NCI-H187 treated with DMSO at 0.1 percent for 48 hours (cell line): ENCODE measurements around the gene COL7A1.
A peak's percentile ranks its signal among the peaks of the same experiment; 100 is the strongest.
"Not testable (repeated sequence)": the region's sequence is repeated elsewhere in the genome, so short reads cannot be mapped to it uniquely, and the experiment has no call there.

Experiments
- DNase-seq: peaks from one replicate; lab custom pipeline; 2025; lab: John Stamatoyannopoulos, UW

The COL7A1 gene

DNA sequence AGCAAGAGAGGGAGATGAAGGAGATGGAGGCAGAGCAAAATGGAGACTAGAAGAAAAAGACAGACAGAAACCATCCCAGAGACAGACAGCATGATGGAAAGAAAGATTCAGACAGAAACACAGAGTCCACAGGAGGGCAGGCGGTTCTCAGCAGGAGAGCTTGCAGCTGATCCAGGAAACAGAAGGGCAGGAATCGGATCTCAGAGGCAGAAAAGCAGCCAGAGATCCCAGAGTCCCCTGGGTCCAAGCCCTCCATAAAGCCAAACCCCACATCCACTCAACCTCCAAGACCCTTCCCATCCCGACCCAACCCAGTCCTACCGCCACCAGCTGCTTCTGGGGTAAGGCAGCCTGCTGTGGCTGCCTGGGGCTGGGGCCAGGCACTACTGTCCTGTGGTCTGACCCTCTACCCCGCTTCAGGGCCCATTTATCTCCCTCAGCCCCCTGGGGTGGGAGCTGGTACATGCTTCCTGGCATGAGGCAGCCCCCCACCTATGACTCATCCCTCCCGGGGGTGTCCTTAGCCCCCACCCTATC, 31.7 kb downstream of the COL7A1 start, which contains the start of gene UCN2:
TSS of gene UCN2 (minus strand) at position 400 of the 537 bp plus-strand sequence. CDS start 657 bp downstream, outside the sequence.
- no peak for DNase-seq

DNA sequence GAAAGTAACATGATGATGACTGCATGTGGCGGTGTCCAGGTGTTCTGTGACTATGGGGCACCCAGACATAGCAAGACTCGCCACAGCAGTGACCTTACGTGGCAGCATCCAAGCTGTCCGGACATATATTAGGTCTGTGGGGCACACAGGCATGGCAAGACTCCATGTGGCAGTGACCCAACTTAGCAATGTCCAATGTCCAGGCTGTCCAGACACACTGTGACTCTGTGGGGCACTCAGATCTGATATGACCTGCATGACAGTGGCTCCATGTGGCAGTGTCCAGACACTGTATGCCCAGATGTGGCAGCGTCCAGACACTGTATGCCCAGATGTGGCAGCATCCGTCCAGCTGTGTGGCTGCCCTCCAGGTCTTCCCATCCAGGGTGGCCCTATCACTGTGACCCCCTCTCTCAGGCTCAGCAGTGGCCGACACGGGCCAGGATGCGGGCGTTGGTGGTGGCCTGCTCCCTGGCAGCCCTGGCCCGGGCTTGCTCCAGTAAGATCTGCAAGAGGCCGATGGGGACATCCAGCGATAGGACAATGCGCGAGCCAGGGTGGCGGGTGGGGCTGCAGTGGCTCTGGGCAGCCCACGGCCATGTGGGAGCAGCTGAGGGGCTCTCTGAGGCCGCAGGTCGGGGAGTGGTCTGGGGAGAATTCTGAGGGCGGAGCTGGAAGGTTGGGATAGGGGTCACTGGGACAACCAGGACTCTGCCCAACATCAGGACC, 32.6 kb downstream of the COL7A1 start:
- no peak for DNase-seq

DNA sequence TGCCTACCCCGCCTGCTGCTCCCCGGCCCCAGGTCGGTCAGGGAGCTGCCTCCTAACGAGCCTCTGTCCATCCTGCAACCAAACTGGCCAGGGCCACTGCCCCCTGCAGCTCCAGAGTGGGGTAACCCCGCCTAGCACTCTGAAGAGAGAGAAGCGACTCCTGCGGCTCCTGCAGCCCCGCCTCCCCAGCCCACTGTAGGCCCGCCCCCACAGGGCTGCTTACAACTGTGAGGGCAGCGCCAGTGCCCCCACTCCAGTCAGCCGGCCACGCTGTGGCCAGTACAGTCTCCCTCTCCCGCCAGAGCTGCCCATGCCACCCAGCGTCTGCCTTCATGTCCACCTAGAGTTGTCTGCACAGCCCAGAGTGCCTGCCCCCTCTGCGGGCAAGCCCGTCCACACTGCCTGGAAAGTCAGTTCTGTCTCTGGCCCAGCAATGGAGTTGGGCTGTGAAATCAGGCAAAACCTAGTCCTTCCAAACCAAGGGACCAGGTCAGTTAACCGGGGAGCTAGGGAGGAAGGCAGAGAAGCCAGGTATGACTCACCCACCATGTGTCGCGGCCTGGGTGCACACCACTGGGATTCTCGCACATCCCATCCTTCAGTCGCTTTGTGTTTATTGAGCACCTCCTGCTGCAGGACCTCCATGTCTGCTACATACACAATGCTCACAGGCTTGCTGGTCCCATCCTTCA, 33.9 kb downstream of the COL7A1 start:
- DNase-seq, result no peak

DNA sequence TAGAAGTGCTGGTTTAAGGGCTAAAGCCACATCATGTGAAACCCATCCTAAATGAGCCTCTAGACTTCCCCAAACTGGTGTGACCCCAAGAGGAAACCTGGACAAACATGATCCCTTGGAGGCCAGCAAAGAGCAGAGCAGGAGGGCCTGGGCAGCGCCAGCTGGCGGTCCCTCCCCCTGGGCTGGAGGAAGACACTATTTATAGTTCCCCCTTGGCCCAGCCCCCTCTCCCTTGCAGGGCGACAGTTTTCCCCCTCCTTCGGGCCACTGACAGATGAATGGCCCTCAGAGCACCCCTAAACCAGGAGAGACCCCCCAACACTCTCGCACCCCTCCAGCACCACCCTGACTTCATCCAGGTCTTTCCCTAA, 34.5 kb downstream of the COL7A1 start:
- DNase-seq, result no peak

GRCh38 chr3:48558493-48559134, 36.5 kb downstream of the COL7A1 start:
- DNase-seq, result no peak

DNA sequence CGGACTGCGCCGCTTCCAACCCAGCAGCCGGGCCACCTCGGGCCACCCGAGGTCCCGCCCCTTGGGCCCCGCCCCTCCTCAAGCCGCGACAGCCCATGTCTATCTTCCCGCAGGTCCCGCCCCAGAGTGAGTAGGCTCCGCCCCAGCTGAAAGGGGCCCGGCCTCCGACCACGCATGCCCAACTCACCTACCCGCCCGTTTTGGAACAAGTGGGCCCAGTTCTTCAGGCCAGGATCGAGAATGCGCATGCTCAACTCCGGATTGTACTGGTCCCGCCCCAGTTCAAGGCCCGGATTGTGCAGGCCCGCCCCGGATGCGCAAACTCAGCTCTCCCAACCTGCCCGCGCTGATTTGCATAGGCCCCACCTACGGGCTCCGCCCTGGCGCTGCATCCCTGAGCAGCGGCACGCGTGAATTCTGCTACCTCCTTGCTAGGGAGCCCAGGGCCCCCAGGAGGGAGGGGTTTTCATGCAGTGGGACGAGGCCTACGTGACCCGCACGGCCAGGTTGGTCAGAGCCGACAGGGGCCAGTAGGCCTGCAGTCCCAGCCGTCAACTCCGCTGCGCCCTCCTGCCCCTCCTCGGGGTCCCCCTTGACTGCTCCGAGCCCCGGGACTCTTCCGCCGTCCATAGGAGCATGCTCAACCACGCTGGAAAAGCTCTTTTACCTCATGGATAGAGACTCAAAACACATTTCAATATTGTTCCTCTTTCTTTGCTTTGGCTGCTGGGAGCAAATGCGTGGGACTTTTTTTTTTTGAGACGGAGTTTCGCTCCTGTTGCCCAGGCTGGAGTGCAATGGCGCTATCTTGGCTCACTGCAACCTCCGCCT, 38.1 kb downstream of the COL7A1 start, which contains the start of gene PFKFB4:
TSS of gene PFKFB4 (minus strand) at position 8 of the 831 bp plus-strand sequence. CDS start 26 bp downstream, outside the sequence.
- DNase-seq, result peak; percentile 92

DNA sequence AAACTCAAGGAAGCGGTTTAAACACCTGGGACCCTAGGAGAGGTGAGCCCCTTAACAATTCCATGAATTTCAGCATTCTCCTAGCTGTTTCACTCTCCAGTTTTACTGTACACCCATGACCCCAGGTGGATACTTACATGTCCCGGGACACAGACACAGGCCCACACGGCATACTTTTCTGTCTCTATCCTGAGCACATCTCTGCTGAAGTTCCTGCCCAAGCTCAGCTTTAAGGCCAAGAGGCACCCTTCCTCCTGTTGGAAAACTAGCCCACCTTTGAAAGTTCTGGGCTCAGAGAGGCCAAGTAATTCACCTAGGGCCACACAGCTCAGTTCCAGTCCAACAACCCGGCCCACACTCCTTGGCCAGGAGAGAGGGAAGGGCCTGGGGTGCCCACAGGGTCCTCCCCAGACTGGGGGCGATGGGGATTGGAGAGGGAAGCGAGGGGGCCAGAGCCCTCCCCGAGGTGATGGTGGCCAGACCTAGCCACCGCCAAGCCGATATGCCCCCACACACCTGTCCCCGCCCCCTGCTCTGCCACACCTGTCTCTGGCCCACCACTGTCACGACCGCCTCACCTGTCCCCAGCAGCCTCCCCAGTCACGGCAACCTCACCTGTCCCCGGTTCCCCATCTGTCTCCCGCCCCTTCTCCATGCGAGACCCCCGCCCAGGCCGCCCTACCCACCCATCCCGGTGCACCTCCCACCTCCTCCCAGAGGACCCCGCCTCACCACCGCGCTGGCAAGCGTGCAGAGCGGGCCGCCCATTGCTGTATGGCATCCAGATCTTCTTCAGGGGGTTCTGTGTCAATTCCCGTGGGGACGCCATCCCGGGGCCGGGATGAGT, 39.0 kb downstream of the COL7A1 start:
- no peak for DNase-seq

DNA sequence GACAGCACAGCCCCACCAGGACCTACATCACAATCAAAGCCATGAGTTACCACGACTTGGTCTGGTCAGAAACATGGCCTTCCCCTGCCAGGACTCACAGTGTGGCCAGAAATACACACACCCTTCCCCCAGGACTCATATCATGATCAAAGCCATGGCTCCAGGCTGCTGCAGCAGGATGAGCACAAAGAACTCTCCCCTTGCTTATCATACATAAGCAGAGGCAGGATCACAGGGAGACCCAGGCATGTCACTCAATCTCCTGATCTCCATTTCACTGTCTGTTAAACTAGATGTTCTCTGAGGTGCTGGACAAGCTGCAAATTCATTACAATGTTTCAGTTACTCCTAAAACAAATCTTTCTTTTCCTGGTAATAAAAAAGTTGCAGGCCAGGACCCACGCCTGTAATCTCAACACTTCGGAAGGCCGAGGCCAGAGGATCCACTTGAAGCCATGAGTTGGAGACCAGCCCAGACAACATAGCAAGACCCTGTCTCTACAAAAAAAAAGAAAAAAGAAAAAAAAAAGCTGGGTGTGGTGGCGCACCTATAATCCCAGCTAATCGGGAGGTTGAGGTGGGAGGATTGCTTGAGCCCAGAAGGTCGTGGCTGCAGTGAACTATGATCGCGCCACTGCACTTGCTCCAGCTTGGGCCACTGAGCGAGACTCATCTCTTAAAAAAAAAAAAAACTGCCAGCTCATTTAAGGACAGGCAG, 39.7 kb downstream of the COL7A1 start:
- no peak for DNase-seq

DNA sequence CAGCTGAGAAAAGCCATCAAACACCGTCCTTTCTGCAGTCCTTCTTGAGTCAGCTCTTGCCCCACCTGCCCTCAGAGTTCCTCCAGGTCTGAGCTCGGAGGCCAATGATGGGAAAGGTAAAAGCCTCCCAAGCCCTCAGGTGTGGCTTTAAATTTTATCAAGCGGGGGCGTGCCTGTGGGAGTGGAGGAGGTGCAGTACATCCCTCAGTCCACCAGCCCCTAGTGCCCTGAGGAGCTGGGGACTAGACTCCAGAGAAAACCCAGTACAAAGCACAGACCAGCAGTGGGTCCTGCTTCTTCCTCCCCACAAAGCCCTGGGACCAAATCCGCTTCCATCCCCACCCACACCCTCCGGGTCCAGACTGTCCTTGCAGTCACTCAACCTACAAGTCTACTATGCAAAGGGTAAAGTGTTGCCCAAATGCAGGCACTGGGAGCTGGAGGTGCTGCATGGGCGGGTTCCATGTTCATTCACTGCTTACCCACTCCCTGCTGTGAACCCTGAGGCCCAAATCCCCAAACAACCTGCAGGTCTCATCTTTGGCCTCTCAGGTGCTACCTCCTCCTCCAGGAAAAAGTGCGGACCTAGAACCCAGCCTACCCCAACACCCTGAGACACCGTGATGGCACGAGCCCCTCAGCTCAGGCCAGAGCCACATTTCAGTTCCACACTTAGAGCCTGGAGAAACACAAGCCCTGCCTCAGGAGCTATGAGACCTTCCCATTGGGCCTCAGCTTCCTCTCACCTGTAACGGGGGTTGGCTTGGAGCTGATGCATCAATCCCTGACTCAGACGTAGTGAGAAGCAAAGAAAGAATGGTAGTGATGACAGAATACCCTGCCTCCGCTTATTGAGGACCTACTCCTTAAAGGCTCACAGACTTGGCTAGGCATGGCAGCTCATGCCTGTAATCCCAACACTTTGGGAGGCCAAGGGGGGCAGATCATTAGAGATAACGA, 41.0 kb downstream of the COL7A1 start:
- no peak for DNase-seq

DNA sequence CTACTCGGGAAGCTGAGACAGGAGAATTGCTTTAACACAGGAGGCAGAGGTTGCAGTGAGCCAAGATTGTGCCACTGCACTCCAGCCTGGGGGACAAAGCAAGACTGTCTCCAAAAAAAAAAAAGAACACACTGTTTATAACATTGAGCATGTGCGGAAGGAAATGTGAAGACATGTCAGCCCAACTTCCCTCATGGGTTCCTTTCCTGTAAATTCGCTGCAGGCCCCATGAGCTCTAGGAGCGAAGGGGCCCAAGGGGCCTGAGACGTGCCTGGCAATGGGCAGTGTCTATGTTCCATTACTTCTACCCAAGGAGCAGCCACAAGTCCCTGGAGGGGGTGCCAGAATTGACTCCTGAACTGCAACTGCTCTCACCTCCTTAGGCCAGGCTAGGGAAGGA, 41.8 kb downstream of the COL7A1 start:
- no peak for DNase-seq

DNA sequence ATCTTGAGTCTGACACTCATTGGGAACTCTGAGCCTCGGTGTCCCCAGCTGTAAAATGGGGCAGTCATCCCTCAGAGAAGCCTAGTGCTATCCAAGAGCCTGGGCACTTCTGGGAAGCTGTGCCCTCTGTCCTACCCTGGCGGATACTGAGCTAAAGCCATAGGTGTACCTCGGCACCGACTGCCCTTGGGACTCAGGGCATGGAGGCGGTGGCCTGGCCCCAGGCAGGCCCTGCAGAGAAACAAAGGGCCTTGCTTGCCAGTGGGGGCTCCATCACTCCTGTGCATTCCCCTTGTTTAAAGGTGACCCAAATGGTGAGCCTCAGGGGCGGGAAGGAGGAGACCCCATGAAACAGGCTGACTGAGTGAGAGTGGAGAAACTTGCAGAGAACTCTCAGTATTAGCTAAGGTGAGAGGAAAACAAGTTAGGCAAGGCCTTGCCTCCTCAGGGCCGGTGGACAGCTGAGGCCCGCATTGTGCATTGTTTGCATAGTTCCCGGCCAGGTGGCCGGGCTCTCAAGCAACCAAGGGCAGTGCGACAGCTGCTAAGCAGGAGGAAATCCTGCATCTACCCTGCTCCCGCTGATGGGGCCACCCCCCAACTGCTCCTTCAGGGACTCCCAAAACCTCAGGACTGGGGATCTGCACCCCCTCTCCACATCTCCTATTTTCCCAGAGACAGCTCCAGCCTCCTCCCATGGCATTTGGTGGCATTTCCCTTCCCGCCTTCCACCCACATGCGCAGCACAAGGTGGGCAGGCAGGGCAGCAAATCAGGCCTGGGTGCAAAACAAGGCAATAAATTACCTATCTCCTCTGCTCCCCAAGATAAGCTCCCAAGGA, 42.8 kb downstream of the COL7A1 start:
- no peak for DNase-seq

- not testable (repeated sequence) for DNase-seq
Observed at GRCh38 chr3:48551651-48552050, 43.5 kb downstream of the COL7A1 start.

DNA sequence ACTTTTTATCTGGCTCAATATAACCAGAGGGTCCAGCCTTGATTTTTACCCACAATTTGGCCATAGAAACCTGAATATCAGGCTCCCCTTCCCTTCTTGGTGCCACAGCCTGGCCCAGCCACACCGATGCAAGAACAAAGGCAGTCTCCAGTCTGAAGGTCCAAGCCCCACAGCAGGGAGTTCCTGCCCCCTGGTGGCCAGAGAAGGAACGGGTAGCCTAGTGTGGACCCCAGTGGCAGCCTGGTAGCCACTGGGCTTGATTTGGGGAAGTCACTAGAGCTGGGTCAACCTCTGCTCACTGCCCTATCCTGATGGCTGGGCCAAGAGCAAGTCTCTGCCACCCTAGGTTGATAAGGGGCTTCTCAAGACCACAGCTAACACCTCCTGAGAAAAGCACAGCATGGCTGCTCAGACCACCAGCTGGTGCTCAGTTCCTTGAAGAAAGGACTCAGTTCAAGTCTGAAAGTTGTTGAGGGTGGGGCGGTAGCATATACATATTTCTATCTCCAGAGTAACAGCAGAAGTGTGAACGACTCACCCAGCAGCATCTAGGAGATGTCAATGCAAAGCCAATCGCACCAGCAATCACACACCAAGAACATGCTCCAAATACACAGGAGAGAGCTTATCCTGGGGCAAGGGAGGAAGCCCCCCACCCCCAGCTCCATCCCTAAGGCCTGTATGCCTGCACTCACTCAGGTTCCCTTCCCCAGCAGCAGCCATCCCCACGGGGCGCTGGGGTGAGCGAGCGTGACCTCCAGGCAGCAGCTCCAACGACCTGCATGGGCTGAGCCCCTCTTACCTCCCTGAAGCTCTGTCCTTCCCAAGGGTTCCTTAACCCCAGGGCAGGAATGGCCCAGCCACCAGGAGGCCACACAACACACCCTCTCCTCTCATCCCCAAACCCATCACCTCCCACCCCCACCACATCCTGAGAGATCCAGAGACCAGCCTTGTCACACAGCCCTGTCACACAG, 46.1 kb downstream of the COL7A1 start:
- DNase-seq, result no peak

DNA sequence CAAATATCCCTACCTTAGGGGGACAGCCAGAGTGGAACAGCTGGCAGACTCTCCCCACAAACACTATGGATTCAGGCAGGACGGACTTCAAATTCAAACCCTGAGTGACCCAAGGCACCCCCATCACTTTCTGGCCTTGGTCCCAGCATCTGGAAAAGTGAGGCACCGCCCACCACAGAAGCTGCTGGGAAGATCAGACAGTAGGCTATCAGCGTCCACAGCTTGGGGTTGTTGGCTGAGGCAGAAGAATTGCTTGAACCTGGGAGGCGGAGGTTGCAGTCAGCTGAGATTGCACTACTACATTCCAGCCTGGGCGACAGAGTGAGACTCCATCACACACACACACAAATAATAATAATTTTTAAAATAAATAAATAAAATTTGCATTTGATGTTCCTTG, 47.0 kb downstream of the COL7A1 start:
- DNase-seq, result no peak

GRCh38 chr3:48546203-48546829, 48.8 kb downstream of the COL7A1 start:
- no peak for DNase-seq

- no peak for DNase-seq
Observed at GRCh38 chr3:48544141-48544540, 51.0 kb downstream of the COL7A1 start.
